ENCODE measurements around the gene VAMP2.

The VAMP2 gene

DNA sequence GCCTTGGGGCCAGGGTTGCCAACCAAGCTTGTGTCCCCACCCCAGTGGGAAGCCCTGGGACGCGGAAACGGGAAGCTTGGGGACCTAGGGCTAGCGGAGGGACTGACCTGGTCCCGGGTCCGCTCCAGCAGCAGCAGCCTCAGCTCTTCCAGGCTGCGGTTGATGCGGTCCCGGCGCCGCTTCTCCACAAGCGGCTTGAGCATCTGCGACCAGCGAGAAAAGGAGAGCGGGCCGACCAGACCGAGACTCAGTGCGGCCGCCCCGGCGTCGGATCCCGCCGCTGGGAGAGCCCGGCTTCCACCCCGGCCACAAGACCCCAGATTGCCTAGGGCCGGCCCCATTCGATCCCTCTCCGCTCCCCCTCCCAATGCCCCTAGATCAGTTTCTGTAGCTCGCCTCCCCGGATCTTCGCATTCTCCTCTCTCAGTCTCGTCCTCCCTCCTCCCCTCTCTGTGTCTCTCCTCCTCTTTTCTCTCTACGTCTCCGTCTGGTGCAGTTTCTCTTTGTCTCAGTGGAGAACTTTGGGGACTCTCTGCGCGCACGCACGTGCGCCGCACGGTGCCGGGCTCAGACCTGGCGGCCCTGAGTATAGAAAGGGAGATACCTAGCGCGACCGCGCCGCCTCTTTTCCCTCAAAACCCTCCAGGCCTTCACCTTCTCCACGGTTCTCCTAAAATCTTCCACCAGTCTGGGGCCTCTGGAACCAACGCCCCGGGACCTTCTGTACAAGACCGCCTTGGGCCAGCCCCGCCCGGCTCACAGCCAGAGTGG lies 39.6 kb downstream of the VAMP2 start:
- TF ChIP-seq, protein P1, sequence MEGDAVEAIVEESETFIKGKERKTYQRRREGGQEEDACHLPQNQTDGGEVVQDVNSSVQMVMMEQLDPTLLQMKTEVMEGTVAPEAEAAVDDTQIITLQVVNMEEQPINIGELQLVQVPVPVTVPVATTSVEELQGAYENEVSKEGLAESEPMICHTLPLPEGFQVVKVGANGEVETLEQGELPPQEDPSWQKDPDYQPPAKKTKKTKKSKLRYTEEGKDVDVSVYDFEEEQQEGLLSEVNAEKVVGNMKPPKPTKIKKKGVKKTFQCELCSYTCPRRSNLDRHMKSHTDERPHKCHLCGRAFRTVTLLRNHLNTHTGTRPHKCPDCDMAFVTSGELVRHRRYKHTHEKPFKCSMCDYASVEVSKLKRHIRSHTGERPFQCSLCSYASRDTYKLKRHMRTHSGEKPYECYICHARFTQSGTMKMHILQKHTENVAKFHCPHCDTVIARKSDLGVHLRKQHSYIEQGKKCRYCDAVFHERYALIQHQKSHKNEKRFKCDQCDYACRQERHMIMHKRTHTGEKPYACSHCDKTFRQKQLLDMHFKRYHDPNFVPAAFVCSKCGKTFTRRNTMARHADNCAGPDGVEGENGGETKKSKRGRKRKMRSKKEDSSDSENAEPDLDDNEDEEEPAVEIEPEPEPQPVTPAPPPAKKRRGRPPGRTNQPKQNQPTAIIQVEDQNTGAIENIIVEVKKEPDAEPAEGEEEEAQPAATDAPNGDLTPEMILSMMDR (conservative IDR thresholded peaks at IDR 0.05; ENCODE audit: low read length) = no peak
- peak overlapping the region; percentile 69 for H3K4me3 ChIP-seq (ENCODE audit: low read length)
- peak; percentile 31 for DNase-seq (ENCODE audit: low read depth)

GRCh38 chr17:8122422-8122923 lies 40.3 kb downstream of the VAMP2 start:
- peak; percentile 44 for DNase-seq (ENCODE audit: low read depth)
- H3K4me3 ChIP-seq (ENCODE audit: low read length) = peak overlapping the region; percentile 69
- TF ChIP-seq, protein P1 (conservative IDR thresholded peaks at IDR 0.05; ENCODE audit: low read length) = no peak

- H3K4me3 ChIP-seq (ENCODE audit: low read length) = peak overlapping the region; percentile 69
- DNase-seq (ENCODE audit: low read depth) = peak; percentile 56
- TF ChIP-seq, protein P1 (conservative IDR thresholded peaks at IDR 0.05; ENCODE audit: low read length) = peak; percentile 32
These were observed 40.9 kb downstream of the VAMP2 start for GRCh38 chr17:8121681-8122421.

- no peak for DNase-seq (ENCODE audit: low read depth)
- TF ChIP-seq, protein P1 (conservative IDR thresholded peaks at IDR 0.05; ENCODE audit: low read length) = no peak
- peak overlapping the region; percentile 69 for H3K4me3 ChIP-seq (ENCODE audit: low read length)
These were observed 41.4 kb downstream of the VAMP2 start for GRCh38 chr17:8121407-8121680.

DNA sequence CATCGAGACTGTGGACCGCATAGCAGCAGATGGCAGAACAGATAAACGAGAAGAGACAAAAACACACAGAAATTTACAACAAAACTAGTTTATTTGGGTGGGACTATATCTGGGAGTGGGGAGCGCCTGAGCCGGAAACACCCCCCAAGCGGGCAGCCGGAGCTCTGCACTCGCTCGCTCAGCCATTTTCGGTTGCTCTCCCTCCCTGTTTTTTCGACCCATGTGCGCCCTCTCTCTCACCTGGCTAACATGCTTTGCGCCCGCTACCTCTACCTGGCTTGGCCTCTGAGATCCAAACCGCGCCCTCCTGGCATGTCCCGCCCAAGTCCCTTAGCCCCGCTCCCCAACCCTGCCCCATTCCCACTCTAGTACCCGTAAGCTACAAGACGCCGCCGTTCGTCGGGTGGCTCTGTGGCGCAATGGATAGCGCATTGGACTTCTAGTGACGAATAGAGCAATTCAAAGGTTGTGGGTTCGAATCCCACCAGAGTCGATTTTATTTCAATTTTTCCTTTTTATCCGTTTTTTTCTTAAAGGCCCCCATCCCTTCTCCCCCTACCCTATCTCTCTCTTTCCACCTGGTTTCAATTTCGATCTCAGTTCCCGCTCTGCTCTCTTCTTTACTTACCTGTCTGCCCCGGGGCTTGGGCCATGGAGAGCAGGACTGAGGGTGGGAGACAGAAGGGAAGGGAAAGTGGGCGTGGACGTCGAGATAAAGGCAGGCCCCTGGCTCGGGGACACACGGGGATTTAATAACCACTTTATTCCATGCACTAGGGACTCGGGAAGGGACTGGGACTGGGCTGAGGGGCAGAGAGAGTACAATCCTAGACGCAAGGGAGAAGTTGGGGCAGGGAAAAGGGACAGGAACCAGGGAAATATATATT lies 42.0 kb downstream of the VAMP2 start:
- TF ChIP-seq, protein P1 (conservative IDR thresholded peaks at IDR 0.05; ENCODE audit: low read length) = peak; percentile 53
- peak; percentile 69 for DNase-seq (ENCODE audit: low read depth)
- H3K4me3 ChIP-seq (ENCODE audit: low read length) = peak overlapping the region; percentile 69

DNA sequence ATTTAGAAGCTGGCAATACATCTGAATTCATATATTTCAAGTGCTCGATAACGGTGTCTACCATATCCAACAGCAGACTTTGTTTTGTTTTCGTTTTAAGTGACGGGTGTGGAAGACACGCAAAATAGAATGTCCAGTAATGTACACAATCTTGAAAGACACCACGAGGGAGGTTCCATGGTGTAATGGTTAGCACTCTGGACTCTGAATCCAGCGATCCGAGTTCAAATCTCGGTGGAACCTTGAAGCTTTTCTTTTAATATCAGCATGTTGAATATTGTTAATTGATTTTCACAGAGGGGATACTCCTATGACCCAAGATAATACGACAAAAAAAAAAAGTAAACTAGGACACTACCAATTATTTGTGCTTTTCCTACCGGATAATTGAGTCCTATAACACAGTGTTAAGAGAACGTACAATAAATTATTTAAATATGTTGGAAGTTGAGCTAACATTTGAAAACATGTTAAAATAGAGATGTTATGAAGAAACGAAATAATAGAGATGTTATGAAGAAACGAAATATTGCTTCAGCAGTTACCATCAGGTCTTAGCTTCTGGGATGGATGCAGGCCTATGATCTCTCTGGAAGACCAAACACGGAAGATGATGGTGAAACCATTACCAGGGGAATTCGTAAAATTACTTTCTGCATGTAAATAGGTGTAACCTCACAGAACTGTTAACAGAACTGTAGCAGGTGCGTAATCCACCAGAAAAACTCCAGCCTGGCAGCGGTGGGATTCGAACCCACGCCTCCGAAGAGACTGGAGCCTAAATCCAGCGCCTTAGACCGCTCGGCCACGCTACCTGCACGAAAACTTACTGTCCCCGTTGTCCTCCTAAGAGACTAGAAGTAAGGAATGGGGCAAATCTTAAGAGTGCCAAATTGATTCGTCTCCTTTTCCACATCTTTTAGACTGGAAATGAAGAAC lies 42.9 kb downstream of the VAMP2 start:
- TF ChIP-seq, protein P1 (conservative IDR thresholded peaks at IDR 0.05; ENCODE audit: low read length) = no peak
- H3K4me3 ChIP-seq (ENCODE audit: low read length) = peak overlapping the region; percentile 69
- peak; percentile 91 for DNase-seq (ENCODE audit: low read depth)

Data from AG10803 (cell line).